Kidney epithelial cell (primary cell): Measurements from ENCODE around the gene GSAP. TPM values are rescaled to one million over a fixed set of nuclear protein-coding genes. Genes with fewer than 3 reads are reported as not detected.

ENCODE experiments used
- DNase-seq: peaks from one replicate; pipeline ENCODE4 v3.0.0-alpha.2; 2010; ENCODE audit warnings: low read depth
- H3K27me3 ChIP-seq: 2 replicates; pipeline ENCODE4 v1.6.0; 2011; ENCODE audit warnings: low read length; ENCODE audit not compliant: control insufficient read depth, insufficient read depth
- H3K36me3 ChIP-seq: 2 replicates; pipeline ENCODE4 v1.5.1; 2011; ENCODE audit warnings: low read length; ENCODE audit not compliant: control insufficient read depth, insufficient read depth
- H3K4me3 ChIP-seq: 2 replicates; pipeline ENCODE4 v1.5.1; 2011; ENCODE audit warnings: low read depth, mild to moderate bottlenecking, control low read depth, low read length
- CTCF ChIP-seq: IDR thresholded peaks from 2 replicates; pipeline ENCODE4 v1.5.1; 2011; ENCODE audit warnings: mild to moderate bottlenecking, moderate library complexity, low read length, control low read depth, inconsistent platforms; ENCODE audit not compliant: insufficient read depth, poor library complexity, severe bottlenecking
- total RNA-seq: library from RNA; depleted of rRNA; stranded (reverse); fragments of >200 nt; gene quantifications from 2 replicates; pipeline ENCODE4 v1.2.3, GENCODE V29; 2015

The GSAP gene
- total RNA-seq, 1 donor from 2014 or later = 4.3 TPM

- no peaks in the 10 kb centered on the region for H3K36me3 ChIP-seq
- DNase-seq = no peak
- H3K4me3 ChIP-seq = no peak overlapping the region
- TF ChIP-seq CTCF = no peak
- no peaks in the 10 kb centered on the region for H3K27me3 ChIP-seq
These were observed 17.8 kb upstream of the GSAP start for GRCh38 chr7:77433901-77434300.

DNA sequence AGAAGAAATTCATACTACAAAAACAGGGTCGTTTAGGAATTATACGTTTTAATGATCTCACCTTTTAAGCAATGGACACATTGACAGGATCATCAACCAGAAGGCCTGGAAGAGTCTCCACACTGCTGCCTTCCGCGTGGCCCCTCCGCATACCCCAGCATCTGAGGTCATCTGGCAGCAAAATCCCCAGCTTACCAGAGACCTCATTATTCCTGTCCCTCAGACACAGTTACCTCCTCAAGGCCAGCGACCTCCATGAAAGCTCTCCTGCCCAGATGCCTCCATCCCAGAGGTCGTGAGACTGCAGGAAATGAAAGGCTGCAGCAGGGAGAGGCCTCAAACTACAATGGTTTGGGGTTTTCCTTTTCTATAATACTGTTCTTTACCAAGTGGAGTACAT, 14.8 kb upstream of the GSAP start:
- H3K27me3 ChIP-seq = no peaks in the 10 kb centered on the region
- DNase-seq = no peak
- no peak overlapping the region for H3K4me3 ChIP-seq
- H3K36me3 ChIP-seq = no peaks in the 10 kb centered on the region
- TF ChIP-seq CTCF = no peak

DNA sequence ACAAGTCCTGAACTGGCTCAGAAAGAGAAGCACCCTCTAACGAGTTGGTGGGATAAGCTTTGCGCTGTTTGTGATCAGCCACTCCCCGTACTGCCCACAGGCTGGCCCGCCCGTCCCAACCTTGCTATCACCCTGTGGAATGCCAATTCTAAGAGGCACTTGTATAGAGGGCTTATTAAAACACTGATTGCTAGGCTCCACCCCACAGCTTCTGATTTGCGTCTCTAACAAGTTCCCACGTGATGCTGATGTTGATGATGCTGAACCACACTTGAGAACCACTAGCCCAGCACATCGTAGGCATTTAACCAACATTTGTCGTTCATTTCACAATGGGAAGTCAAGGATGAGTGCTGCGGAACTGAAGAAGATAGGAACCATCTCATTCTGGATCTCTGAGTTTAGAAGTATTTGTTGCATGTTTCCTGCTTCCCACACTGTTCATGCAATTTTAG, 12.7 kb upstream of the GSAP start:
- no peak overlapping the region for H3K4me3 ChIP-seq
- H3K36me3 ChIP-seq = no peaks in the 10 kb centered on the region
- H3K27me3 ChIP-seq = no peaks in the 10 kb centered on the region
- no peak for DNase-seq
- no peak for TF ChIP-seq CTCF

- no peaks in the 10 kb centered on the region for H3K27me3 ChIP-seq
- TF ChIP-seq CTCF = no peak
- H3K36me3 ChIP-seq = no peaks in the 10 kb centered on the region
- peak; percentile 28 for DNase-seq
- no peak overlapping the region for H3K4me3 ChIP-seq
These were observed 12.0 kb upstream of the GSAP start for GRCh38 chr7:77427996-77428603.

GRCh38 chr7:77426521-77427051, 10.4 kb upstream of the GSAP start:
- H3K36me3 ChIP-seq = no peaks in the 10 kb centered on the region
- no peak for DNase-seq
- no peak overlapping the region for H3K4me3 ChIP-seq
- H3K27me3 ChIP-seq = no peaks in the 10 kb centered on the region
- TF ChIP-seq CTCF = no peak

DNA sequence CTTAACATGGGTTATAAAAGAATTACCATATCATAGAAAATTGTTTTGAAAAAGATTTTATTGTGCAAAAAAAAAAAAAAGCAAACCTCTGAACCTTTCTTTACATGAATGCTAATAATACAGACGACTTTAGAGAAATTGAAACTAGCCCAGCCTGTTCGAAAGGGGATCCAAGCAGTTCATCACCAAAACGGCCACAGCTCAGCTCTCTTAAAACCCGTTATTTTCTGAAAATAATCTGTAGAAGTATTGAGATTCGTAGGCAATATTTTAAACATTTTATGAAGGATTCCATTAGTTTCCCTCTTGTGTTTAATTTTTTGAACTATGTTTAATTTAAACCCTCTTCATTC, 9.9 kb upstream of the GSAP start:
- DNase-seq = no peak
- no peaks in the 10 kb centered on the region for H3K36me3 ChIP-seq
- no peak overlapping the region for H3K4me3 ChIP-seq
- no peaks in the 10 kb centered on the region for H3K27me3 ChIP-seq
- no peak for TF ChIP-seq CTCF
